Activated CD8-positive, alpha-beta memory T cell treated with anti-CD3 and anti-CD28 coated beads, Interleukin-2, amount 10 ng/mL, durations not matched to agents 7 days and 5 days (primary cell): Measurements from ENCODE around the gene GPC3. TPM values are rescaled to one million over a fixed set of nuclear protein-coding genes. Genes with fewer than 3 reads are reported as not detected.

ENCODE experiments used
- ATAC-seq: fragments of 150-1000 bp; cut with Tn5 transposase; one replicate; pipeline ENCODE4 v1.10.0; 2021; ENCODE audit warnings: moderate library complexity
- CTCF ChIA-PET: fragments of 350-600 bp; sonication (Branson Sonifier 250); formaldehyde crosslinking; loops from one replicate; lab custom pipeline; 2021; ENCODE audit warnings: antibody characterized with exemption; lab: Charles Lee
- DNase-seq: peaks from one replicate; pipeline ENCODE4 v3.0.0-alpha.2; 2020
- H3K27ac Mint-ChIP-seq: one replicate; pipeline ENCODE4 v1.8.0; 2021; ENCODE audit warnings: mild to moderate bottlenecking, mixed read lengths
- H3K27me3 Mint-ChIP-seq: one replicate; pipeline ENCODE4 v1.8.0; 2021; ENCODE audit warnings: mixed read lengths
- H3K36me3 Mint-ChIP-seq: one replicate; pipeline ENCODE4 v1.8.0; 2021; ENCODE audit warnings: mild to moderate bottlenecking, mixed read lengths
- H3K4me1 Mint-ChIP-seq: one replicate; pipeline ENCODE4 v1.8.0; 2021; ENCODE audit warnings: mixed read lengths
- H3K4me3 Mint-ChIP-seq: one replicate; pipeline ENCODE4 v1.8.0; 2021; ENCODE audit warnings: mild to moderate bottlenecking, moderate library complexity, mixed read lengths
- H3K9me3 Mint-ChIP-seq: one replicate; pipeline ENCODE4 v1.8.0; 2022; ENCODE audit warnings: low read depth, mixed read lengths
- total RNA-seq, 2 experiments: library from RNA; stranded (reverse); gene quantifications; one replicate each; pipeline ENCODE4 v1.2.3, GENCODE V29; 2021

GPC3 gene
- total RNA-seq, 2 experiments from 2014 or later = not detected

DNA sequence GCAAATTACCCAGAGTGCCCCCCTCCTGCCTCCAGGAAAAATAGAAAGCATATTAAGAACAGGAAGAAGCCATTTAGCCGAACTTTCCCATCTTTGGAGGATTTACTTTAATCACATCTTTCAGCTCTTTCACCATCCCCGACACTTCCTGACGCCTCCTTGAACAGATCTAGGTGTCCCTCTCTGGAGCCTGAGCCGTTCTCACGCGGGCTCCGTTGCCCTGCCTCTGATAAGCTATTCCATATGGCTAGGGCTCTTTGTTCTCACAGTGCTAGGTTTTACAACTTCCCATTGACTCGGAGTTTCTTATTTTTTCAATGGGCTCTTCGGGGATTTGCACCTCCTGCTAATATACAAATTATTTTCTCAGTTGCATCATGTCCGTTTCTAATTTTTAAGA, 488.0 kb downstream of the GPC3 start:
- CTCF ChIA-PET = no interaction called here
- H3K4me3 Mint-ChIP-seq = no peak overlapping the region
- no peak for ATAC-seq
- H3K4me1 Mint-ChIP-seq = no peaks in the 10 kb centered on the region
- no peaks in the 10 kb centered on the region for H3K27me3 Mint-ChIP-seq
- H3K36me3 Mint-ChIP-seq = no peaks in the 10 kb centered on the region
- DNase-seq = no peak
- H3K27ac Mint-ChIP-seq = no peak overlapping the region
- no peaks in the 10 kb centered on the region for H3K9me3 Mint-ChIP-seq

DNA sequence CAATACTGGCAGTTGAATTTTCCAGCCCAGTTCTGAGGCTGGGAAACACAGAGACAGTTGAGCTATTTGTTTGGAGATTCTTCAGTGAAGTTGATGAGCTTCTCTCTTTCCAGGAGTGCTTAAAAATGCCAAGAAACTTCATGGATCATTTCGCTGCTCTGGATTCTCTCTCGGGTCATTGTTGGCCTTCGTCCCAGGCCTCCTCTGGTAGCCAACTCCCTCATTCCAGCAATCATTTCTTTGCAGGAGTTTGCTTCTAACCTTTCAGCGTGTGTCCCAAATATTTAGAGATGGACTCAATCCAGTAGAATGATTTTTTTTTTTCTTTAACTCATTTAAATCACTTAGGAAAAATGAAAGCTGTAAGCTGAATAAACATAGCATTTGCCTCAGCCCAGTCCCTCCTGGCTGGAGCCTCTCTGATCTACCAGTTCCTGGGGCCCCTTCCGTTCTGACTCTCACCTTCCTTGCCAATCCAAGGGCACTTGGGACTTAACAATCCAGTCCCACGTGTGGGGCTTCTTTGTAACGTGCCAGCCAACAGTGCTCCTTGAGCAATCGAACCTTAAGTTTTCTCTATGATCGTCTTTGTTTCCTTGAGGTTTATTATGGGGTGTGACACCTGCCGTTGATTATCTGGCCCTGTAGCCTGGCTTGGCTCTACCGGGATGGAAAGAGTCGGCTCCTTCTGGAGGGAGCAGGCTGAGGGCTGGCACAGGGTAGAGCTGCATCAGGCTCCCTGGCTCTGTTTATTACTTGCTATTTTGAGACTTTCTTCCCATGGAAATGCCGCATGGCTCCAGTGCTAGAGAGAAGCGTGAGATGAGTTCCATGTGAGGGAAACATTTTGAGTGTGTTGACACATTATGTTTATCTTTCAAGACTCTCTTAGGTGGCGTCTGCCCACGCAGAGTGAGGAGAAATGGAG, 489.7 kb downstream of the GPC3 start:
- Mint-ChIP-seq H3K4me3 (no peak overlapping the region), H3K27me3 (no peaks in the 10 kb centered on the region), H3K9me3 (no peaks in the 10 kb centered on the region), H3K4me1 (no peaks in the 10 kb centered on the region), H3K27ac (no peak overlapping the region), H3K36me3 (no peaks in the 10 kb centered on the region)
- CTCF ChIA-PET = no interaction called here
- ATAC-seq = no peak
- no peak for DNase-seq

DNA sequence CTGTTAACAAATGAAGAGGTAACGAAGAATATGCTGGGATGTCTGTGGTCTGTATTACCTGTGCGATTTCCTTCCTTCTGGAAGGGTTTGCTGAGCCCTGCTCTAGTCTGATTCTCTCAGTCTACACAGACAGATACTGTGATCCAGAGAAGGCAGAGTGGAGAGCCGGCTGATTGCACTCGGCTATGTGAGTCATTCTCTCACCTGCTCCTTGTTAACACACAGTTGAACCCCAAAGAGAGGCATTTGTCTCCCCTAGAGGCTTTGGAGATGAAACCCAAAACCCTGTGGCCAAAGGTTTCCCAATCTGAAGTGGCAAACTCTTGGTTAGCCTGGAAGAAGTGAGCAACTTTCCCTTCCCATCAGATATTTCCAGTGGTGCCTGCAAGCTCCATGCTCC, 492.0 kb downstream of the GPC3 start:
- H3K27me3 Mint-ChIP-seq = no peaks in the 10 kb centered on the region
- H3K27ac Mint-ChIP-seq = no peak overlapping the region
- no peaks in the 10 kb centered on the region for H3K36me3 Mint-ChIP-seq
- H3K4me3 Mint-ChIP-seq = no peak overlapping the region
- DNase-seq = no peak
- ATAC-seq = no peak
- no peaks in the 10 kb centered on the region for H3K4me1 Mint-ChIP-seq
- no peaks in the 10 kb centered on the region for H3K9me3 Mint-ChIP-seq
- CTCF ChIA-PET = no interaction called here

DNA sequence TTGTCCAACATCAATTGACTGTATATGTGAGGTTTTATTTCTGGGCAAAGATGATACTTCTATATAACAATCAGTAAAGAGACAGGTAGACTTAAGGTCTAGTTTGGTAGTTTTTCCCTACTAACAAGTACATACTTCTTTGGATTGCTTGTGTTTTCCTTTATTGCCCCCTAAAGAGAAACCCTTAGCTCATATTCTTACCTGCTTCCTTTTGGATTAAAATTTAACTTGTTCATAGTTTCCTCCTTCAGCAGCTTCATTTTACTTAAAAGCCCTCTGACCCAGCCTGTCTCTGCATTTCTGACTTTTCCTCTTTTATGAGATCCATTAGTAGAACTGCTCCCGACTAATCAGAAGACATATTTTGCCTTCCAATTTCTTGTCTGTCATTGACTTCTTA, 494.4 kb downstream of the GPC3 start:
- CTCF ChIA-PET = no interaction called here
- H3K4me3 Mint-ChIP-seq = no peak overlapping the region
- DNase-seq (no peak), ATAC-seq (no peak)
- H3K9me3 Mint-ChIP-seq = no peaks in the 10 kb centered on the region
- H3K4me1 Mint-ChIP-seq = no peaks in the 10 kb centered on the region
- H3K27ac Mint-ChIP-seq = no peak overlapping the region
- no peaks in the 10 kb centered on the region for H3K27me3 Mint-ChIP-seq
- no peaks in the 10 kb centered on the region for H3K36me3 Mint-ChIP-seq
